ENCODE measurements around the gene PAPOLG.

DNA sequence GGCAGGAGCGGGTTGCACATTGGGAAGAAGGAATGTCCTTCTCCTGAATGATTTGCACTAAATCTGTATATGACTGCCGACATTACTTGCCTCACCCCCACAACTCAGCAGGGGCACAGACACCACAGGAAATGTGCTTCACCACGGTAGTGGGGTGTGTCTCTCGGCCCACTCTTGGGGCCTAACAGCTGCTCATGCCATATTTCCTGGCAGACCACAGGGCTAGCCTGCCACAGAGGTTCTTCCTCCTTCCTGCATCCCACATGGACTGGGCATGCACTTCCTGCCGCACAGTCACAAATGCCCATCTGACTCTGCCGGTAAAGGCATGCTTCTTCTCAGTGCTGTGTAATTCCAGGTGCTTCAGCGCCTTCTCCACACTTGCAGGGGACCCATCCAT is 10.3 kb upstream of the PAPOLG start:
- TF ChIP-seq TAF1 (IDR thresholded peaks at IDR 0.05; ENCODE audit: borderline replicate concordance, insufficient read depth, low read length), result no peak
- no peak for TF ChIP-seq POLR2AphosphoS5 (IDR thresholded peaks at IDR 0.05; ENCODE audit: low read depth, low read length)
- TF ChIP-seq, protein P1, sequence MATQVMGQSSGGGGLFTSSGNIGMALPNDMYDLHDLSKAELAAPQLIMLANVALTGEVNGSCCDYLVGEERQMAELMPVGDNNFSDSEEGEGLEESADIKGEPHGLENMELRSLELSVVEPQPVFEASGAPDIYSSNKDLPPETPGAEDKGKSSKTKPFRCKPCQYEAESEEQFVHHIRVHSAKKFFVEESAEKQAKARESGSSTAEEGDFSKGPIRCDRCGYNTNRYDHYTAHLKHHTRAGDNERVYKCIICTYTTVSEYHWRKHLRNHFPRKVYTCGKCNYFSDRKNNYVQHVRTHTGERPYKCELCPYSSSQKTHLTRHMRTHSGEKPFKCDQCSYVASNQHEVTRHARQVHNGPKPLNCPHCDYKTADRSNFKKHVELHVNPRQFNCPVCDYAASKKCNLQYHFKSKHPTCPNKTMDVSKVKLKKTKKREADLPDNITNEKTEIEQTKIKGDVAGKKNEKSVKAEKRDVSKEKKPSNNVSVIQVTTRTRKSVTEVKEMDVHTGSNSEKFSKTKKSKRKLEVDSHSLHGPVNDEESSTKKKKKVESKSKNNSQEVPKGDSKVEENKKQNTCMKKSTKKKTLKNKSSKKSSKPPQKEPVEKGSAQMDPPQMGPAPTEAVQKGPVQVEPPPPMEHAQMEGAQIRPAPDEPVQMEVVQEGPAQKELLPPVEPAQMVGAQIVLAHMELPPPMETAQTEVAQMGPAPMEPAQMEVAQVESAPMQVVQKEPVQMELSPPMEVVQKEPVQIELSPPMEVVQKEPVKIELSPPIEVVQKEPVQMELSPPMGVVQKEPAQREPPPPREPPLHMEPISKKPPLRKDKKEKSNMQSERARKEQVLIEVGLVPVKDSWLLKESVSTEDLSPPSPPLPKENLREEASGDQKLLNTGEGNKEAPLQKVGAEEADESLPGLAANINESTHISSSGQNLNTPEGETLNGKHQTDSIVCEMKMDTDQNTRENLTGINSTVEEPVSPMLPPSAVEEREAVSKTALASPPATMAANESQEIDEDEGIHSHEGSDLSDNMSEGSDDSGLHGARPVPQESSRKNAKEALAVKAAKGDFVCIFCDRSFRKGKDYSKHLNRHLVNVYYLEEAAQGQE (IDR thresholded peaks at IDR 0.05; ENCODE audit: insufficient read depth in 1 of 2, low read depth in 2 of 2, low read length in 2 of 2), result no peak
- no peak for TF ChIP-seq SIN3A (IDR thresholded peaks at IDR 0.05; ENCODE audit: borderline replicate concordance, insufficient read depth, low read length)
